ENCODE data around the gene OR2V2. TPM values are rescaled to one million over a fixed set of nuclear protein-coding genes. Genes with fewer than 3 reads are reported as not detected.

Gene OR2V2
- total and polyA plus RNA-seq, 10 of the 15 experiments (the other 5 are each of a cell fraction or from before 2014, with no cell fraction given): 0.26 TPM; not detected in 9

DNA sequence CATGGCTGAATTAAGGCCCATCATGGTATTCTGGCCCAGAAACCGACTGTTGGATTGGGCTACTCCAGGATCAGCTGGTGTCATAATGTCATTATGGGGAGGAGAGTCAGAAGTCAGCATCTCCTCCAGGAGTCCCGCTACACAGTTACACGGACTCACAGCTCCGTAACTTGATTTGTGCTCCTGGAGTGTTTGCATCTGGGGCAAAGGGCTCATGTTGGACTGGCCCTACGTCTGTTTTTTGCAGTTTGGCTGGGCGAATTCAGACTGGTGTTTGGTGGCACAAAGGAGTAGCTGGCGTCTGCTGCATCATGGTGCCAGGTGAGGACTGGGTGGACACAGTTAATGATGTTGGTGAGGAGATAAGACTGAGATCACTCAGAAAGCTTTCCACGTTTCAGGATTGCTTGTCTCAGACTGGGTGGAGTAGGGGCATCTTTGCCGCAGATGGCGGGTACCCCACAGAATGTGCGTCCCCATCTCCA, 47.7 kb upstream of the OR2V2 start:
- Histone ChIP-seq H3K27me3 (replicated peaks in 1 of 2; ENCODE audit: control insufficient read depth in 2 of 2, insufficient read depth in 2 of 2, low read length in 1 of 2) (no peaks in the 10 kb centered on the region; a peak in 1 of 4 replicates), H3K9ac (ENCODE audit: control insufficient read depth, insufficient read depth, low read length) (no peak overlapping the region), H4K20me1 (ENCODE audit: control insufficient read depth, insufficient read depth) (no peaks in the 10 kb centered on the region; the same call in 1 of the 2 replicates), H3K4me3 (no peak overlapping the region), H2AFZ (ENCODE audit: control insufficient read depth, low read depth, low read length) (no peak overlapping the region), H3K79me2 (ENCODE audit: control insufficient read depth, insufficient read depth, low read length) (no peaks in the 10 kb centered on the region), H3K9me3 (replicated peaks; ENCODE audit: control insufficient read depth, insufficient read depth, low read length) (peaks cover 3% of the 10 kb centered on the region; the same call in 1 of the 3 replicates), H3K27ac (ENCODE audit: control insufficient read depth, insufficient read depth) (no peak overlapping the region), H3K4me2 (ENCODE audit: control insufficient read depth, insufficient read depth) (no peak overlapping the region), H3K36me3 (ENCODE audit: control insufficient read depth in 2 of 2, insufficient read depth in 2 of 2, low read length in 1 of 2) (no peaks in the 10 kb centered on the region), H3K4me1 (ENCODE audit: control insufficient read depth, insufficient read depth, low read length) (no peaks in the 10 kb centered on the region; the same call in 1 of the 2 replicates)
- RAD21 ChIA-PET (ENCODE audit: unreplicated experiment): interaction anchor here (1.6 kb wide), 1 partner anchor 231 kb away, joined by 5 read pairs; no protein-coding TSS in a partner anchor
- intact Hi-C loops (cut with micrococcal nuclease; ENCODE audit: unreplicated experiment) (loop anchor here (10.0 kb wide), 1 partner anchor 55 kb away; no protein-coding TSS in a partner anchor), in situ Hi-C loops (cut with MboI) (no loop called here)
- TF ChIP-seq, protein P1, sequence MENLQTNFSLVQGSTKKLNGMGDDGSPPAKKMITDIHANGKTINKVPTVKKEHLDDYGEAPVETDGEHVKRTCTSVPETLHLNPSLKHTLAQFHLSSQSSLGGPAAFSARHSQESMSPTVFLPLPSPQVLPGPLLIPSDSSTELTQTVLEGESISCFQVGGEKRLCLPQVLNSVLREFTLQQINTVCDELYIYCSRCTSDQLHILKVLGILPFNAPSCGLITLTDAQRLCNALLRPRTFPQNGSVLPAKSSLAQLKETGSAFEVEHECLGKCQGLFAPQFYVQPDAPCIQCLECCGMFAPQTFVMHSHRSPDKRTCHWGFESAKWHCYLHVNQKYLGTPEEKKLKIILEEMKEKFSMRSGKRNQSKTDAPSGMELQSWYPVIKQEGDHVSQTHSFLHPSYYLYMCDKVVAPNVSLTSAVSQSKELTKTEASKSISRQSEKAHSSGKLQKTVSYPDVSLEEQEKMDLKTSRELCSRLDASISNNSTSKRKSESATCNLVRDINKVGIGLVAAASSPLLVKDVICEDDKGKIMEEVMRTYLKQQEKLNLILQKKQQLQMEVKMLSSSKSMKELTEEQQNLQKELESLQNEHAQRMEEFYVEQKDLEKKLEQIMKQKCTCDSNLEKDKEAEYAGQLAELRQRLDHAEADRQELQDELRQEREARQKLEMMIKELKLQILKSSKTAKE (IDR thresholded peaks at IDR 0.05; ENCODE audit: low read depth, poor library complexity, severe bottlenecking): no peak
- TF ChIP-seq LARP7 (IDR thresholded peaks at IDR 0.05) (no peak), MXI1 (IDR thresholded peaks at IDR 0.05; ENCODE audit: low read depth, low read length) (no peak), JUNB (IDR thresholded peaks at IDR 0.05) (no peak), TCF7 (IDR thresholded peaks at IDR 0.05; ENCODE audit: borderline replicate concordance) (no peak), NFYA (IDR thresholded peaks at IDR 0.05; ENCODE audit: borderline replicate concordance, low read depth, low read length) (no peak), NFYB (IDR thresholded peaks at IDR 0.05; ENCODE audit: insufficient read depth, low read depth, low read length) (no peak), MTA2 (IDR thresholded peaks at IDR 0.05; ENCODE audit: low read depth) (no peak), MTA3 (IDR thresholded peaks at IDR 0.05; ENCODE audit: borderline replicate concordance, low read length) (no peak), BRCA1 (IDR thresholded peaks at IDR 0.05; ENCODE audit: low read depth, low read length) (no peak), CBX5 (IDR thresholded peaks at IDR 0.05; ENCODE audit: low read depth) (no peak), GABPA (IDR thresholded peaks at IDR 0.05; ENCODE audit: low read depth) (no peak), ZNF622 (IDR thresholded peaks at IDR 0.05) (no peak), YY1 (IDR thresholded peaks at IDR 0.05; ENCODE audit: low read depth, low read length) (no peak), HDGF (IDR thresholded peaks at IDR 0.05) (no peak), CHD4 (IDR thresholded peaks at IDR 0.05) (no peak)
- no peak for FAIRE-seq
- SMC1A ChIA-PET (ENCODE audit: uncharacterized antibody, unreplicated experiment): interaction anchor here (0.5 to 1.5 kb wide), 5 partner anchors 12 to 229 kb away, joined by 3 to 5 read pairs (median 3); no protein-coding TSS in a partner anchor
- no peak for DNase-seq (ENCODE audit: low read depth, low spot score)
- BruUV-seq (replicated peaks): no TSS peak
- no peak for ATAC-seq
- WGBS (ENCODE audit: insufficient coverage, insufficient replicate concordance, low lambda C conversion rate, missing lambda C conversion rate): 55% methylated on average over 11 of the region's 11 CpGs
- CTCF ChIA-PET: interaction anchor here (1.3 kb wide), 1 partner anchor 58 kb away, joined by 3 read pairs; no protein-coding TSS in a partner anchor
- POLR2A ChIA-PET: interaction anchor here (0.6 kb wide), 2 partner anchors 45 to 190 kb away, joined by 3 read pairs; no protein-coding TSS in a partner anchor
